NCI-H2196 (cell line): ENCODE results near the gene ADAMTS13.

Source experiments
- DNase-seq: peaks from one replicate; lab custom pipeline; 2025; ENCODE audit not compliant: unreplicated experiment; lab: John Stamatoyannopoulos, UW

ADAMTS13 gene

DNA sequence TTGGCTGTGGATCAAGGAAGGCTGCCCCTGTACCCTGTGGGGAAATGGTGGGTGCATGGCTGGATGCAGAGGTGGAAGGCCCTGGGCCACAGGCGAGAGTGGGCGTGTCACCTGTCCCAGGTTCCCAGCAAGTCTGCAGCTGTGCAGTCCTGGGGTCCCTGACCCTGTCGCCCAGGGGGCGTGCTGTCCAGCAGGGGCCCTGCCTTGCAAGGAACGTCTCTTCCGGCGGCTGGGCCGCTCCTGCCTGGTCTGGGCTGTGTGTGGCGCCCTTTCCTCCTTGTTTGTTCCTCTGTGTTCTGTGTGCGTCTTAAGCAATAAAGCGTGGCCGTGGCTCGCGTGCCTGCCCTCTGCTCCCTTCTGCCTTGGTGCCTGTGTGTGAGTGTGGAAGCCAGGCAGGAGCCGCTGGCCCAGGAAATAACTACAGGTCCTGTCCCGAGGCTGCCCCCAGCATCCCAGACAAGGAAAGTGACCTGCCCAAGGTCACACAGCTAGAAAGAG is 48.3 kb downstream of the ADAMTS13 start:
- no peak for DNase-seq

DNA sequence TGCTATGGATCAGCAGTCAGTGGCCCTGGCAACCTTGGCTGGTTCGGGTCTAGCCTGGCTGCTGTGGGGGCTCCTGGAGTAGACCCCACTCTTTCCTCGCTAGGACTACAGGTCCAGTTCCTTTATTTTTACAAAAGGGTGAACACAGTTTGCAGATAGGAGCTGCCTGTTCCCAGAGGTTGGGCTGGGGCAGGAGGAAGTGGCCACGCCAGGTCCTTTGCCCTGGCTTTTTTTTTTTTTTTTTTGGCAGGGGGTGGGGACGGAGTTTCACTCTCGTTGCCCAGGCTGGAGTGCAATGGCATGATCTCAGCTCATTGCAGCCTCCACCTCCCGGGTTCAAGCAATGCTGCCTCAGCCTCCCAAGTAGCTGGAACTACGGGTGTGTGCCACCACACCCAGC is 48.8 kb downstream of the ADAMTS13 start:
- no peak for DNase-seq

DNA sequence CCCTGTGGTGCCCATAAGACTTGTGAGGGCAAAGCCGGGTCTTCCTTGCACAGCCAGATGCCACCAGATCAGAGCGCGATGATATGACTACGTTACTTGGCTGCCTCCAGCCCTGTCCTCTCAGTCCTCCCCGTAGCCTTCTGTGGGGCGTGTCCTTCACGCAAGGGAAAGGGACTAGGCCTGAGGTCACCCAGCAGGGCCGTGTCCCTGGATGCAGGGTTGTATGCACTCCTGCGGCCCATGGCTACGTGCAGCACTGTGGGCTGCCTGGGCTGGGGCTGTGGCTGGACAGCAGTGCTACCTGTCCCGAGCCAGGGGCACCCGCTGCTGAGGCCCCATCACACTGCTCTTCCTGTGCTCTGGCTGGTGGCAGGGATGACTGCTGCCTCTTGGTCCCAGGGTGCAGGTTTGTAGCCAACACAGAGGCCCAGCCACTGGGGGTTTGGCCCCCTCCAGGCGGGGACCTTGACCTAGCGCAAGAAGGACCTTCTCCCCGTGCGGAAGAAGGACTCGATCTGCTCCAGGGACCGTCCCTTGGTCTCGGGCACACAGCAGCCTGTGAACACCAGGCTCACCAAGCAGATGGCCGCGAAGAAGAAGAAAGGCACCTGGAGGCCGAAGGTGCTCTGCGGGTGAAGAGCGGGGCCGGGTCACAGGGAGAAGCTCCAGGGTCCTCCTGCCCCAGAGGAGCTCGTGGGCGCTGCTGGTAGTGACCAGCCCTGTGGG is 49.5 kb downstream of the ADAMTS13 start:
- no peak for DNase-seq

DNA sequence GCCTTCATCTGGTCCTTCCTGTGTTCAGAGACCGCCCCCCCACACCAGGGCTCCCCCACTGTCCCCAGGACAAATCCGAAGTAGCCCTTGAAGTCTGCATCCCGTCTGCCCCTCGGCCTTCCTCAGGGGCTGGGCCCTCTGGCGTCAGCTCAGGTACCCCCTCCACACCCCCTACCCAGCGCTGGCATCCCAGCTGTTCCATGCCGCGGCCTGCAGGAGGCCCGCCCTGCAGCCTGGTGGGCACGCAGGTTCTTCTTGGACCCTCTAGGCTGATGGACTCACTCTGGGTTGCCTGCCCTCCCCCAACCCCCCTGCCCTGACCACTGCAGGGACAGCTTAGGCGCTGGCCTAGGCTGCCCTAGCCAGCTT is 50.1 kb downstream of the ADAMTS13 start:
- no peak for DNase-seq

DNA sequence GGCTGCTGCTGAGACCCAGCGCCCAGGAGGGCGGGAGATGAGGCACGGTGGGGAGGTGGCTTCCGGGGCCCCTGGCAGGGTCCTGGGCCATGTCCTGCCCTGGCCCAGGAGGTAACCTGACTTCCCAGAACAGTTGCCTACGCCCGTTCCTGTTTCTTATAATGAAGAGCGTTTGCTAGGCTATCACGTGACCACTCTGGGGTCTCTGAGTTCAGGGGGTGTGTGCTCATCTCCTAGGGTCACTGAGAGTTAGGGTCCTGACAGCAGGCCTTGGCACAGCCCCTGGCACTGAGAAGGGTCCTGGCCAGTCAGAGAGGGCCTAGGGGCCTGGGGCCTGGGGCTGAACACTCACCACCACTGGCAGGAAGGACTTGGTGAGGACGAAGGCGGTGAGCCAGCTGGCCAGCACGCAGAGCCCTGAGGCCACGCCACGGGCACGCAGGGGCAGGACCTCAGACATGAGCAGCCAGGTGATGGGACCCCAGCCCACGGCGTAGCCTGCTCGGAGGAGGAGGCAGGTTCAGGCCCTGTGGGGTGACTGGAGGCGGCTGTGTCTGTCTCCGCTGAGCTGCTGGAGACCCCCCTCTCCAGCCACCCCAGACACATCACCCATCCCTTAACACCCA is 50.7 kb downstream of the ADAMTS13 start:
- DNase-seq: no peak

DNA sequence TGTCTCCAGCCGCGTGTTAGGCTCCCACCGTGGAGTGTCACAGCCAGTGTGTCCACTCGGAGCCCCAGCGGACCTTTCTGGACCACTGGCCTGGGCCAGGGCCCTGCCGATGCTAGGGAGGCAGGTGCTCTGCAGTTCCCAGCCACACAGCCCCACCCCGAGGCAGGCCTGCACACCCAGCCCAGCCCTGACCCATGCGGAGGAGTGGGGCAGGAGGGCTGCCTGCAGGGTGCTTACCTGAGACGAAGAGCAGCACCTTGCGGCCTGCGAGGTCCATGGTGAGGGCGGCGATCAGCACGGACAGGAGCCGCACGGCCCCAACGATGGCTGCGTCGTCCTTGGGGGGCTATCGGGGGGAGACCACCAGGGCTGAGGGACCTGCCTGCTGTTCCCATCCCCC is 51.6 kb downstream of the ADAMTS13 start:
- no peak for DNase-seq

DNA sequence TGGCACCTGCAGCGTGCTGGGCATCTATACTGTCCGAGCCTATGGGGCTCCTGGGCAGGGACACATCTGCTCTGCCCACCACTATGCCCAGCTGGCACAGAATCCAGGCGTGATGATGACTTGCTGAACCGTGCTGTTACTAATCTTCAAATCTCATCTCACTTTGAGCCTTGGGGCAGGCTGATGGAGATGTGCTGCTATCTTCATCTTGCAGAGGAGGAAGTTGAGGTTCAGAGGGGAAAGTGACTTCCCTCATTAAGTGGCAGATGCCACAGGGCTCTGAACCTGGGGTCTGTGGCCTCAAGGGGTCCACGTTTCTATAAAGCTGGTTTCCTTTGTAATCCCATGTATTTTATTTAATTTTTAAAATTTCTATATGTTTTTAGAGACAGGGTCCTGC is 52.0 kb downstream of the ADAMTS13 start:
- no peak for DNase-seq

DNA sequence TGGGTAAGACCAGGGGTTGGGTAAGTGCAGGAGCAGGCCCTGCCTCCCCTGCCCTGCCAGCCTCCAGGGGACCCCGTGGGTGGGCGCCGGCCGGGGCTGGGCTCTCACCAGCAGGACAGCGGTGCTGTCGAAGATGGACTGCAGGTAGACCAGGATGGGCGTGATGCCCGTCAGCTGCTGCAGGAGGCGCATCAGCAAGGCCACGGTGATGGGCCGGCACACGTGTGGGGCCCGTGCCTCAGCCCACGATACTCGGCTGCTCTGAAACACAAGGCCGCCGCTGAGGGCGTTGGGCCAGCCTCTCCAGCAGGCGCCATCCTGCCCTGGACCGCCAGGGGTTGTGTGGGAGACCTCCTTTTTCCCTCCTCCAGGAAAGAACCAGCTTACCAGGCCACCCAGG is 52.7 kb downstream of the ADAMTS13 start:
- DNase-seq: no peak

DNA sequence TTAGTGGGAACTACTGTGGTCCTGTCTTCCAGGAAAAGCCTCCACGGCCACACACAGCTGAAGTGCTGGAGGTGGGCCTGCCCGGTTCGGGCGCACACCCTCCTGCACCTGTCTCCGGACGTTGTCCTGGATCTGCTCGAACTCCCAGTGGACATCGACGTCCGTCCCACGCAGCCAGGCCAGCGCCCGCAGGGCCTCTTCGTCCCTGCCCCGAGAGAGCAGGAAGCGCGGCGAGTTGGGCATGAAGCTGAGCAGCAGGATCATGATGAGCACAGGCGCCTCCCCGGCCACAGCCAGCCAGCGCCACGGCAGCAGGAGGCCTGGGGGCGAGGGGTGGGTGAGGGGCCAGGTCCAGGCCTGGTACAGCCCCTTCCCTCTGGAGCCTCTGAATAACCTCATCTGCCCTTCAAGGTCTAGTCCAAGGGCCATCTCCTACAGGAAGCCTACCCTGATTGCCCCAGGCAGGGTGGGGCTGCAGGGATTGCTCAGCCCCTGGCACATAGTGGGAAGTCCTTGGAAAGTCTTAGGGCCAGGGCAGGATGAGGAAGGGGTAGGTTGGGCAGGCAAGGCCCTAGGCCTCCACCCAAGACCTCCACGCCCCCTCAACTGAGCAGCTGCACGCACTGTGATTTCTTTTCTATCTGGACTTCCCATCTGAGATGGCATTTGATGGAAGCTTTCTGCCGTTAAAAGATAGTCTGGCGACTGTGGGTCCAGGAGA is 53.3 kb downstream of the ADAMTS13 start:
- no peak for DNase-seq

DNA sequence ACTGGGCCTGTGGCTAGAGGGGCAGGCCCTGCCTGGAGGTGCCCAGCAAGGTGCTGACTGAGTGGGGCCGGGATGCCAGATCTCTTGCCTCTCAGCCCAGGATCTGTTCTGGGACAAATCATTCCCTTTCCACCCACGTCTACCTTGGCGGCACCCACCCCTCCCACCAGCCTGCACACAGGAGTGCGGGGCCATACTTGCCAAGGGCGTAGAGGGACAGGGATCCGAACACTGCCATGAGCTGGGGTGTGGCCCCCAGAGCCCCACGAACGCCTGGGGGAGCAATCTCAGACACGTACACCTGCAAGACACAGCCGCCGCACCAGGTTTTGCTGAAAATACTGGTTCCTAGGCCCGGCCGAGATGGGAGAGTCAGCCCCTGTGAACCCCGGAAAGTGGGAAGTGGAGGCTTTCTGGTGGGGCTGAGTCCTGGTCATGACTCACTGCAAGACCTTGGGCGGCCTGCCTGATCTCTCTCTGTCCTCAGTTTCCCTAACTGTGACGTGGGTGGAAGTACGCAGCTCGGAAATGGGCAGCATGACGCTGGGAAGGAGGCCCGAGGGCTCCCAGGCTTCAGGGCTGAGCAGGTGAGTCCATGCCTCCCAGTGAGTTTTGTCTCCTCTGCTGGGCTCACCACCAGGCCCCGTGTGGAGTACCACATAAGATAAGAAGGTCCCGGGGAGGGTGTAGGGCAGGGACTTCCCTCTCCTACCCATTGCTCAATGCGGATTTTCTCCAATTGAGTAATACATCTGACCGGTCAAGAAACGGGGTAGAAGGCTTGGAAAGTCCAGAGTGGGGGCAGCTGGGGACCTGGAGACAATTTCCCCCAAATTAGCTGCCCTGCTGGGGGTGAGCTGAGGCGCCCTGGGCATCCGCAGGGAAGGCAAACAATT is 54.1 kb downstream of the ADAMTS13 start:
- DNase-seq: no peak

DNA sequence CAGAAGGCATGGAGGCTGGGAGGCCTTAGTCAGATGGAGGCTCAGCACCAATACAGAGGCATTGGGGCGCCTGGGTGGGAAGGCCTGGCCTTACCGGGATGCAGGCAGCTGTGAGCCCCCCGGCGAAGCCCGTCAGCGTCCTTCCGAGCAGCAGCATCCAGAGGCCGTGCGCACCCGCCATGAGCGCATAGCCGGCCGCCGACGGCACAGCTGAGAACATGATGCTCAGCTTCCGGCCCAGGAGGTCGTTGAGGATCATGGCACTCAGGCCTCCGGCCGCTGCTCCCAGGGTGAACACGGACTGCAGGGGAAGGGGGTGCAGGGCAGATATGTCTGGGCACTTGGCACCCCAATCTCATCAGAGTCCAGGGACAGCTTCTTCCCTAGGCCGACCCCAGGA is 54.8 kb downstream of the ADAMTS13 start:
- DNase-seq: no peak

DNA sequence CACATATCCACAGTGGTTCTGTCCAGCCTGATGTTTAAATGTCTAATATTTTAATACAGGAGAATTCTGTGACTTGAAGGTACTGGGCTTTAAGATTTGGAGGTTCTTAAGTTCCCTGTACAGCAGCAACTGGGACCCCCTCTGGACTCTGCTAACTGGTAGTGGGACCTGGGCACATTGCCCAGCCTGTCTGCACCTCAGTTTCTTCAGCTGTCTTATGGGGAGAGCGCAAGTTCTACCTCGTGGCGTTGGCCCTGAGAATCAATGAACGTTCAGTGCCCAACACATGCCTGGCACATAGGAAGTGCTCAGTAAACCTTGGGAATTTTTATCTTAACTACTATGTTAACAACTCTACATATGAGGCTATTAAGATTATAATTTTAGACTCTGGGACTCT is 55.3 kb downstream of the ADAMTS13 start:
- no peak for DNase-seq

DNA sequence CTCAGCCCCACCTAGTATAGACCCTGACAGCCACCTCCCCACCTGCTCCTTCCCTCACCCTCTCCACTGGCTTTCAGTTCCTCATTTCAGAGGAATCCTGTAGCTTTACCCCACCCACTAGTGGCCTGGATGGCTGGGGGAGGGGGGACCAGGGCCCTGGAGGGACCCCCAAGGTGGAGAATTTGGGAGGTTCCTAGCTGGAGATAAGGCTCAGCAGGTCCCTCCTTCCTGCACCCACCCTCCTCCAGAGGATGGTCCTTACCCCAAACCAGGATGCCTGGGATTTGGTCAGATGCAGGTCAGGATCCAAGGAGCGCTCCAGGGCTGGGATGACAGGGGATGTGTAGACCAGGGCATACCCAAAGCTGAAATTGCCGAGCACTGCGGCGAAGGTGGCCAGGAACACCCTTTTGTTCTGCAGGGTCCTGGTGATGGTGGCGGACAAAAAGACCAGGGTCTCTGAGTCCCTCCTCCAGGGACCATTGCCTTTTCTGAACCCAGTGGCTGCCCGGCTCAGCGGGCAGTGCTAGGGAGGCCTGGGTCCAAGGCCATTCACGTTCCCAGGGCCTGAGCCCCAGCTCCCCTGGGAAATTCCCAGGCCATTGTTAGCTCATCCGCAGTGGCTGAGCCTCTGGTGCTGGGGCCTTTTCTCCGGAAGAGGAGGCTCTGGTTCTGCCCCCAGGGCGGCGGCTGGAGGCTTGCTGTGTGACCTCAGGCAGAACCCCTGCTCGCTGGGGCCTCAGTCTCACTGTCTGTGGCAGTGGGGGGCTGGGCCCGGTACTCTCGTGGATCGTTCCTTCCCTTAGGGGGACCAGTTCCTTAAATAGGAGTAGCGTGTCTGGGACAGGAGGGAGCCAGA is 56.1 kb downstream of the ADAMTS13 start:
- no peak for DNase-seq

DNA sequence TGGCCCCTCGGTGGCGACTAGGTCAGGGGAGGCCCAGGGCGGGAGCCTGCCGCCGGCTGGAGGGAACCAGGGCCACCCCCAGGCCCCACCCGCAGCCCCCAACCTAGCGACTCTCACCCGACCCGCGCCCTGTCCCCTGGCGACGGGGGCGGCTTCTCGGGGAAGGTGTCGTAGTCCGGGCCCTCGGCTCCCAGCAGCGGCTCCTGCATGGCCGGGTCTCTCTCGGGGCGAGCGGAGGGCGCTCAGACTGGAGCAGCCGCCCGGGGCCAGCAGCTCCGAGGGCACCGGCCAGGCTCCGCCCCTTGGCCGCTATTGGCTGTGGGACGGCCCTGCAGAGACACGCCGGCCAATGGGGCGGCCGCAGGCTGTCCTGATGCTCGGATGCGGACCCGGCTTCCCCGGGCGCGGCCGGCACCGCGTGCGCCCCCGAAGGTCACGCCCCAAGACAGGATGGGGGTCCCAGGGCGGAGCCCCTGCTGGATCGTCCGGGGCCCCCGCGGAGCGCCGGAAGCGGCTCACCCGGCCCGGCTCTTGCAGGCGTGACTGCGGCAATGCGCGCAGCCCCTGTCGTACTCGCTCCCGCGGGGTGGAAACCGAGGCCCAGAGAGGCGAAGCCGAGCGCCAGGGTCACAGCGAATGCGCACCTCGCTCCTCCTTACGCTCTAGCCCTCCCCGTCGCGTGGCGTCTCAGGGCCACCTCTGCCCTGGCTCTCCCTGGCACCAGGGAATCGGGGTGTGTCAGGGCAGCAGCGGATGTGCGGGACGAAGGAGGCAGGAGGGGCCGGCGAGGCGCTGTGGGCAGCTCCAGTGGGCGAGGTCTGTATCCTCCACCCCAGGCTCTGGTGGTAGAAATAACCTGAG is 56.9 kb downstream of the ADAMTS13 start, which contains the start of gene SLC2A6:
Gene SLC2A6, minus strand, starts transcription at position 249 of the 861 bp plus-strand sequence. Its CDS starts 40 bp downstream, at position 209.
- peak; percentile 90 for DNase-seq

DNA sequence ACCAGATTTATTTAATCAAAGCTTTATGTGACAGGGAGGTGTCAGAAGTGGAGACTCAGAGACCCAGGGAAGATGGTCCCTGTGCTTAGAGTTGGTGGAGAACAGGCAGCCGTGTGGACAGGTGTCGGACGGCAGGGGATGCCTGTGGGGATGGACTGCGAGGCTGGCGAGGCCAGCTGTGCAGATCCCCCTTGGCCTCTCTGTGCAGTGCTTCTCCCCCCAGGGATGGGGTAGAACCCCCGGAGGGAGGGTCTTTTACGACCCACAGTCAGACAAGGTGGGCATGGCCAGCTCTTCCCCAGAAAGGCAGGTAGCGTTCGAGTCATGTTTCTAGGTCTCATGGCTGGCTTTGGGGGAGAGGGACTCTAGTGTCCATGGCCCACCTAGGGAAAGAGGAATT is 61.4 kb downstream of the ADAMTS13 start:
- no peak for DNase-seq

DNA sequence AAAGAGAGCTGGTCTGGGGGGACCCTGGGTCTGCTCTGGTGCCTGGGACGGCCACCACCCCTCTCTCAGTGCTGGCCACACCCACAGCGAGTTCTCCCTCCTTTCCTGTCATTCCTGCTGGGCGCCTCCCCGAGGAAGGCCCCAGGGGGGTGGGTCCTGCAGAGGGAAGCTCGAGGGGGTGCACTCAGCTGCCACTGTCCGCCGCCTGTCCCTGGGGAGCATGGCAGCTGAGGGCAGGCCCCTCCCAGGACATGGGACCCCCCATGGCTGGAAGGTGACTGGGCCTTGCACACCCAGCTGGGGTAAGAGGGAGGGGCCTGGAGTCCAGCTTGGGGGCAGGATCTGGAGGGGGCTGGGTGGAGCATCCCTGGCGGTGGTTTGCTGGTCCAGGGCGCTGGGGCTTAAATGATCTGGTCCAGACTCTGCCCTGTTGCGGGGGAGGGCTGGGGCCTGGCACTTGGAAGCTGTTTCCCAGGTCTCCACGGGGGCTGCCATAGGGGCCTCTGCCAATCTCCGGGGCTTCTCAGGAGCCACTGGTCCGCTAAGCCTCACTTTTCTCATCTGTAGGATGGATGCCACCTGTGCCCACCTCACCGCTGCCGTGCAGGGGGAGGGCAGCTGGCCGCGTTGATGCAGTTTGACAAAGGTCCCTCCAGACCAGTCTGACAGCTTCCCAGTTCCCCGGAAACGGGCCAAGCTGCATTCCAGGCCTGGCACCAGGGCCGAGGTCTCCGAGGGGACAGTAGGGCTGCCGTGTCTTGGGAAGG is 62.7 kb downstream of the ADAMTS13 start:
- no peak for DNase-seq

DNA sequence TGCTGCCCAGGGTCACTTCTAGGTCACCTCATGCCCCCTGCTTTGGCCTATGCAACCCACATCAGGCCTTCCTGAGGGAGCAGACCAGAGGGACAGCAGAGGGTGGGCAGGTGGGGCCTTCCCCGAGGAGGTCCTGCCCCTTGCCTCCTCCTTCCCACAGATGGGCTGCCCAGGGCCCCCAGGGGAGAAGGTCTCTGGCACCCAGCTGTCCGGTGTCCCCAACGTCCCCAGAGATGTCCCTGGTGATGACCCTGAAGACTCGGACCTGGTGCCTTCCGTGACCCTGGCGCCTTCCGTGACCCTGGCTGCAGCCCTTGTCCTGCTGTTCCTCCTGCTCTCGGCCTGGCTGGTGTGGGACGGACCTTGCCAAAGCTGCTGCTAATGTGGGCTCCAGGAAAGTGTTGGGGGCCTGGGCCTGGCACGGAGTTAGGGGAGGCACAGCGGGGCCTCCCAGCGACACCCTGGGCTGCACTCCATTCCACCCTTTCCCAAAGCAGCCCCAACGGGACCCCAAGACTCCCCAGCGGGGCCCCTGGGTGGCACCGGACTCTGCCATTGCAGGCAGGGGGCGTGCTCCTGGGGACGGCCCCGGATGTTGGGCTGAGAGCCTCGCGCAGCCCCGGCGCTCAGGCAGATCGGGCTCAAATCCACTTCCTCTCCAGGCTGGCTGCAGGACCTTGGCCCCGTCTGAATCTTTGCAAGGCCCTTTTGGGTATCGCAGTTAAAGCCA is 63.5 kb downstream of the ADAMTS13 start:
- no peak for DNase-seq

DNA sequence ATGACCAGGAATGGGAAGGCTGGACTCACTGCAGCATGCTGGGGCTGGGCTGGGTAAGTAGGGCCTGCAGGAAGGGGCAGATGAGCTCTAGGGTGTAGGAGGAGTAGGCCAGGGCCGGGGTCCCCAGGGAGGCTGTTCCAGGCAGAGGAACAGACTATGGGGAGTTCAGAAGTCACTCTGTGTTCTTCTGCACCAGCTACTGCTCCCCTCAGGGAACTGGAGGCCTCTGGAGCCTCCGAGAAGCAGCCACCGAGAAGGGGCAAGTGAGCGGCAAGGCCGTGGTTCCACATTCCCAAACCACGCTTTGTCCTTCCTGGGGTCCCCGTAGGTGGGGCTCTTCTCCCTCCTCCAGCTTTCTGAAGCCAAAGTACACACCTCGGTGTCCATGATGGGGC is 65.2 kb downstream of the ADAMTS13 start:
- no peak for DNase-seq
